A673 (cell line): Measurements from ENCODE around the gene SPAG8. TPM values are rescaled to one million over a fixed set of nuclear protein-coding genes. Genes with fewer than 3 reads are reported as not detected.

Experiments used
- BruUV-seq: library from RNA; stranded (reverse); fragments of 400-500 nt; replicated peaks from 2 replicates; lab custom pipeline; 2021; lab: Mats Ljungman, UMichigan
- CTCF ChIA-PET: fragments of 300-600 bp; sonication (Branson Sonifier 250); formaldehyde crosslinking; loops from one replicate; lab custom pipeline; 2022; ENCODE audit warnings: antibody characterized with exemption; lab: Charles Lee
- POLR2A ChIA-PET: fragments of 300-600 bp; sonication (Branson Sonifier 250); formaldehyde crosslinking; loops from one replicate; lab custom pipeline; 2022; ENCODE audit warnings: antibody characterized with exemption; ENCODE audit not compliant: low non-redundant PET; lab: Charles Lee
- DNase-seq: peaks from one replicate; pipeline ENCODE4 v3.0.0-alpha.2; 2015; ENCODE audit warnings: low spot score
- H3K27ac ChIP-seq: fragments of 200-600 bp; sonication (generic); 2 replicates; pipeline ENCODE4 v1.5.1; 2016; ENCODE audit warnings: mixed run types, low read depth, mild to moderate bottlenecking, mixed read lengths, antibody characterized with exemption, low read length; ENCODE audit not compliant: poor library complexity, severe bottlenecking
- H3K27me3 ChIP-seq: fragments of 200-600 bp; sonication (generic); replicated peaks from 2 replicates; pipeline ENCODE4 v1.6.1; 2017; ENCODE audit warnings: mixed run types, low read depth, mild to moderate bottlenecking, mixed read lengths, antibody characterized with exemption, low read length; ENCODE audit not compliant: insufficient read depth, poor library complexity
- H3K36me3 ChIP-seq: fragments of 200-600 bp; sonication (generic); 2 replicates; pipeline ENCODE4 v1.6.1; 2016; ENCODE audit warnings: mixed run types, mild to moderate bottlenecking, mixed read lengths, antibody characterized with exemption, low read length; ENCODE audit not compliant: insufficient read depth, poor library complexity, severe bottlenecking
- H3K4me1 ChIP-seq: fragments of 200-600 bp; sonication (generic); 2 replicates; pipeline ENCODE4 v1.6.1; 2017; ENCODE audit warnings: mixed run types, mild to moderate bottlenecking, mixed read lengths, antibody characterized with exemption, low read length; ENCODE audit not compliant: insufficient read depth, poor library complexity, severe bottlenecking
- H3K4me3 ChIP-seq: fragments of 200-600 bp; sonication (generic); 2 replicates; pipeline ENCODE4 v1.5.1; 2016; ENCODE audit warnings: low read depth, mixed run types, mild to moderate bottlenecking, mixed read lengths, low read length; ENCODE audit not compliant: poor library complexity, severe bottlenecking
- H3K9me3 ChIP-seq: fragments of 200-600 bp; sonication (generic); 2 replicates; pipeline ENCODE4 v1.6.1; 2016; ENCODE audit warnings: mixed run types, low read depth, mild to moderate bottlenecking, mixed read lengths, antibody characterized with exemption, low read length; ENCODE audit not compliant: poor library complexity, severe bottlenecking
- EZH2 ChIP-seq: fragments of 200-600 bp; sonication (generic); IDR thresholded peaks from 2 replicates; pipeline ENCODE4 v1.6.1; 2017; ENCODE audit warnings: borderline replicate concordance, low read depth, mild to moderate bottlenecking, mixed read lengths, antibody characterized with exemption, low read length; ENCODE audit not compliant: poor library complexity, severe bottlenecking
- intact Hi-C: fragments of 100-400 bp; cut with micrococcal nuclease; formaldehyde crosslinking; loops from one replicate; pipeline ENCODE4 v1.10.0; 2022; ENCODE audit not compliant: unreplicated experiment
- total RNA-seq: library from RNA; stranded (reverse); gene quantifications from 2 replicates; pipeline ENCODE4 v1.2.3, GENCODE V29; 2021
- TF ChIP-seq, protein P1 (sequence below): fragments of 300-800, 200-600 bp; sonication (generic); conservative IDR thresholded peaks from 2 replicates; pipeline ENCODE4 v1.5.1; 2017; ENCODE audit warnings: low read depth, mild to moderate bottlenecking, antibody characterized with exemption, low read length, moderate library complexity, mixed read lengths

SPAG8 gene
- total RNA-seq, 1 experiment from 2014 or later = 1.4 TPM

DNA sequence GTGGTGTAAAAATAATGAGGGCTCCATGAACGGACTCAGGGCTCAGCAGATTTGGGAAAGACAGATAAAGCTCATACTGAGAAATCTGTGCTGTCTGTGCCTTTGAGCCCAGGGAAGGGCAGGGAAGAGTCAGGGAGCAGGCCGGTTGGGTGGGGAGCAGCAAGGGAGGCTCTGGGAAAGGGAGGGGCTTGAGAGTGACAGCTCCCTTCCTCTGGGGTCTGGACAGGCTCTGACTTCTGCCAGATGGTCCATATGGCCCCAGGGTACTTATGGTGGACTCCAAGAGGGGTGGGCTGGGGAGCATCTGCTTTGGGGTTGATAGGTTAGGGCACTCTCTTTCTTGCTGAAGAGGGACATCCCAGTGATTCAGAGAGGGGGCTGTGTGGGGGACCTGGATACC, 18.6 kb downstream of the SPAG8 start:
- Histone ChIP-seq H3K4me3 (no peak overlapping the region), H3K9me3 (no peaks in the 10 kb centered on the region), H3K36me3 (no peaks in the 10 kb centered on the region), H3K27ac (no peak overlapping the region), H3K27me3 (no peaks in the 10 kb centered on the region), H3K4me1 (no peaks in the 10 kb centered on the region)
- ChIA-PET CTCF (no interaction called here), POLR2A (no interaction called here)
- DNase-seq = no peak
- BruUV-seq = no TSS peak
- TF ChIP-seq, protein P1, sequence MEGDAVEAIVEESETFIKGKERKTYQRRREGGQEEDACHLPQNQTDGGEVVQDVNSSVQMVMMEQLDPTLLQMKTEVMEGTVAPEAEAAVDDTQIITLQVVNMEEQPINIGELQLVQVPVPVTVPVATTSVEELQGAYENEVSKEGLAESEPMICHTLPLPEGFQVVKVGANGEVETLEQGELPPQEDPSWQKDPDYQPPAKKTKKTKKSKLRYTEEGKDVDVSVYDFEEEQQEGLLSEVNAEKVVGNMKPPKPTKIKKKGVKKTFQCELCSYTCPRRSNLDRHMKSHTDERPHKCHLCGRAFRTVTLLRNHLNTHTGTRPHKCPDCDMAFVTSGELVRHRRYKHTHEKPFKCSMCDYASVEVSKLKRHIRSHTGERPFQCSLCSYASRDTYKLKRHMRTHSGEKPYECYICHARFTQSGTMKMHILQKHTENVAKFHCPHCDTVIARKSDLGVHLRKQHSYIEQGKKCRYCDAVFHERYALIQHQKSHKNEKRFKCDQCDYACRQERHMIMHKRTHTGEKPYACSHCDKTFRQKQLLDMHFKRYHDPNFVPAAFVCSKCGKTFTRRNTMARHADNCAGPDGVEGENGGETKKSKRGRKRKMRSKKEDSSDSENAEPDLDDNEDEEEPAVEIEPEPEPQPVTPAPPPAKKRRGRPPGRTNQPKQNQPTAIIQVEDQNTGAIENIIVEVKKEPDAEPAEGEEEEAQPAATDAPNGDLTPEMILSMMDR = no peak
- TF ChIP-seq EZH2 = no peak
- intact Hi-C loops = loop anchor here (5.0 to 10.0 kb wide), 2 partner anchors 36 to 231 kb away; no protein-coding TSS in a partner anchor

DNA sequence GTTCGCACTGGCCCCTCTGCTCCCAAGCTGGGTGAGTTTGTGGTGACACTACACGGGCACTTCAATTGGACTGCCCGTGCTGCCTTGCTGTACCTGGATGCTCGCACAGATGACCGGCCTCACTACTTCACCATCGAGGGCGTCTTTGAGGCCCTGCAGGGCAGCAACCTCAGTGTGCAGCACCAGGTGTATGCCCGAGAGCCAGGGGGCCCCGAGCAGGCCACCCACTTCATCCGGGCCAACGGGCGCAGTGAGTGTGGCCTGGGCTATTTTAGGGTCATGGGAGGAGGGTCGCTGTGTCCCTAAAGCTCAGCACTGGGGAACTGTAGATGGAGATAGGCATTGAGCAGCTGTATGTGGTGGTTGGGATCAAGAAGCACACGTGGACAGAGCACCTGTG, 19.2 kb downstream of the SPAG8 start:
- intact Hi-C loops = loop anchor here (5.0 to 10.0 kb wide), 2 partner anchors 36 to 232 kb away; no protein-coding TSS in a partner anchor
- BruUV-seq = no TSS peak
- DNase-seq = no peak
- Histone ChIP-seq H3K4me1 (no peaks in the 10 kb centered on the region), H3K9me3 (no peaks in the 10 kb centered on the region), H3K27ac (no peak overlapping the region), H3K27me3 (no peaks in the 10 kb centered on the region), H3K36me3 (no peaks in the 10 kb centered on the region), H3K4me3 (no peak overlapping the region)
- POLR2A ChIA-PET = no interaction called here
- no peak for TF ChIP-seq EZH2
- TF ChIP-seq, protein P1 = no peak
- CTCF ChIA-PET = no interaction called here

DNA sequence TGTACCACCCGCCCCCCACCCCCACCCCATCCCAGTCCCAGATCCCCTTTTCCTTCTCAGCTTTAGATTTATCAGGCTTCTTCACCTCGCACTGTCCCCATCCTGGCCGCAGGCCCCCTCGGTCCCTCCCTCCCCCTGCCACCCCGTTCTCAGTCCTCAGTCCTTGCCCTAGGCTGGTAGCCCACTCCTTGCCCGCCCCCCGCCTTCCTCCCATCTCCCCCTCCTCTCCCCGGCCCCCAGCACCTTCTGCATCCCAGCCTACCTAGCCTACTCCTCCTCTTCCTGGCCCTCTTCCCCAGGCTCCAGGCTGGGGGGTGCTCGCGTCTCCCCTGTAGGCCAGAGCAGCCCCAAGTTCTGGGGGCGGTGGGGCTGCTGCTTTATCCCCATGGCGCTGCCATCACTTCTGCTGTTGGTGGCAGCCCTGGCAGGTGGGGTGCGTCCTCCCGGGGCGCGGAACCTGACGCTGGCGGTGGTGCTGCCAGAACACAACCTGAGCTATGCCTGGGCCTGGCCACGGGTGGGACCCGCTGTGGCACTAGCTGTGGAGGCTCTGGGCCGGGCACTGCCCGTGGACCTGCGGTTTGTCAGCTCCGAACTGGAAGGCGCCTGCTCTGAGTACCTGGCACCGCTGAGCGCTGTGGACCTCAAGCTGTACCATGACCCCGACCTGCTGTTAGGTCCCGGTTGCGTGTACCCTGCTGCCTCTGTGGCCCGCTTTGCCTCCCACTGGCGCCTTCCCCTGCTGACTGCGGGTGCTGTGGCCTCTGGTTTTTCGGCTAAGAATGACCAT, 19.8 kb downstream of the SPAG8 start:
- H3K4me1 ChIP-seq = no peaks in the 10 kb centered on the region
- no peak overlapping the region for H3K27ac ChIP-seq
- no TSS peak for BruUV-seq
- intact Hi-C loops = loop anchor here (5.0 to 10.0 kb wide), 2 partner anchors 35 to 233 kb away; no protein-coding TSS in a partner anchor
- H3K4me3 ChIP-seq = no peak overlapping the region
- ChIA-PET POLR2A (no interaction called here), CTCF (no interaction called here)
- TF ChIP-seq, protein P1 = no peak
- no peak for TF ChIP-seq EZH2
- no peak for DNase-seq
- H3K36me3 ChIP-seq = no peaks in the 10 kb centered on the region
- H3K27me3 ChIP-seq = no peaks in the 10 kb centered on the region
- no peaks in the 10 kb centered on the region for H3K9me3 ChIP-seq
